Vagina (tissue), 2 donors: Measurements from ENCODE around the gene RAB29.

Experiments
- CTCF ChIP-seq, 3 experiments: fragments of 450-650 bp in 2 of 3; fragments of 200-600 bp in 1 of 3; sonication (generic) in 1 of 3; IDR thresholded peaks; one replicate each; pipeline ENCODE4 v1.5.1; 2017 to 2019; ENCODE audit warnings: antibody characterized with exemption in 3 of 3, mild to moderate bottlenecking in 2 of 3, moderate library complexity in 2 of 3
- POLR2A ChIP-seq, 2 donors: fragments of 450-650 bp; IDR thresholded peaks; one replicate each; pipeline ENCODE4 v1.6.1; 2017; ENCODE audit warnings: antibody characterized with exemption in 2 of 2, mild to moderate bottlenecking in 2 of 2, moderate library complexity in 2 of 2
- POLR2AphosphoS5 ChIP-seq, 2 donors: sonication (generic); formaldehyde crosslinking; IDR thresholded peaks; one replicate each; pipeline ENCODE4 v1.9.0; 2017; ENCODE audit warnings: antibody characterized with exemption in 2 of 2, mild to moderate bottlenecking in 2 of 2, low read depth in 1 of 2; ENCODE audit not compliant: insufficient read depth in 1 of 2

- TF ChIP-seq CTCF (IDR thresholded peaks at IDR 0.05) (no peak), POLR2A (IDR thresholded peaks at IDR 0.05) (no peak), POLR2AphosphoS5 (IDR thresholded peaks at IDR 0.05; ENCODE audit: insufficient read depth in 1 of 2, low read depth in 1 of 2) (no peak)
Measured at GRCh38 chr1:205739348-205740160, 35.7 kb downstream of the RAB29 start.
